ENCODE measurements around the gene FAM9A.
A peak's percentile ranks its signal among the peaks of the same experiment; 100 is the strongest.

Gene FAM9A

GRCh38 chrX:8846266-8846665 lies 45.1 kb upstream of the FAM9A start:
- H3K27ac ChIP-seq, result no peak overlapping the region
- TF ChIP-seq, protein P1, sequence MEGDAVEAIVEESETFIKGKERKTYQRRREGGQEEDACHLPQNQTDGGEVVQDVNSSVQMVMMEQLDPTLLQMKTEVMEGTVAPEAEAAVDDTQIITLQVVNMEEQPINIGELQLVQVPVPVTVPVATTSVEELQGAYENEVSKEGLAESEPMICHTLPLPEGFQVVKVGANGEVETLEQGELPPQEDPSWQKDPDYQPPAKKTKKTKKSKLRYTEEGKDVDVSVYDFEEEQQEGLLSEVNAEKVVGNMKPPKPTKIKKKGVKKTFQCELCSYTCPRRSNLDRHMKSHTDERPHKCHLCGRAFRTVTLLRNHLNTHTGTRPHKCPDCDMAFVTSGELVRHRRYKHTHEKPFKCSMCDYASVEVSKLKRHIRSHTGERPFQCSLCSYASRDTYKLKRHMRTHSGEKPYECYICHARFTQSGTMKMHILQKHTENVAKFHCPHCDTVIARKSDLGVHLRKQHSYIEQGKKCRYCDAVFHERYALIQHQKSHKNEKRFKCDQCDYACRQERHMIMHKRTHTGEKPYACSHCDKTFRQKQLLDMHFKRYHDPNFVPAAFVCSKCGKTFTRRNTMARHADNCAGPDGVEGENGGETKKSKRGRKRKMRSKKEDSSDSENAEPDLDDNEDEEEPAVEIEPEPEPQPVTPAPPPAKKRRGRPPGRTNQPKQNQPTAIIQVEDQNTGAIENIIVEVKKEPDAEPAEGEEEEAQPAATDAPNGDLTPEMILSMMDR (conservative IDR thresholded peaks at IDR 0.05), result no peak
- no peak for TF ChIP-seq ZFX (IDR thresholded peaks at IDR 0.05)

GRCh38 chrX:8845469-8845868 lies 44.3 kb upstream of the FAM9A start:
- peak overlapping the region; percentile 79 for H3K27ac ChIP-seq
- TF ChIP-seq ZFX (IDR thresholded peaks at IDR 0.05), result no peak
- TF ChIP-seq, protein P1 (conservative IDR thresholded peaks at IDR 0.05), result no peak

DNA sequence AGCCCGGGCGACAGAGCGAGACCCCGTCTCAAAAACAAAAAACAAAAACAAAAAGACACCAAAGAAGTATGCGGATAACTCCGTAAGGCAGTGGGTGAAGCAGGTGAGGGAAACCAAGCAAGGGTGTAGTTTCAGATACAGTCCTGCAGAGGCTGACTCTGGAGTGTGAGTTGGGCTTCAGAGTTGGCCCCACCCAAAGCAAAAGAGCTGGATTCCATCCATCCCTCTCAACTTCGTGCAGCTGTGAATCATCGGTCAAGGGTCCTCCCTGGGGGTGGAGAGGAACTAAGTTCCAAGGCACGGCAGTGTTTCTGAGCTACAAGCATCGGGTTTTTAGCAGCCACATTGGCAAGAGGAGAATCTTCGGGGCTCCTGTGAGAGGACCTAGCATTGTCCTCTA lies 43.9 kb upstream of the FAM9A start:
- no peak for TF ChIP-seq ZFX (IDR thresholded peaks at IDR 0.05)
- TF ChIP-seq, protein P1 (conservative IDR thresholded peaks at IDR 0.05), result no peak
- peak overlapping the region; percentile 79 for H3K27ac ChIP-seq

- H3K27ac ChIP-seq, result peak overlapping the region; percentile 79
- TF ChIP-seq, protein P1 (conservative IDR thresholded peaks at IDR 0.05), result no peak
- TF ChIP-seq ZFX (IDR thresholded peaks at IDR 0.05), result no peak
Observed at GRCh38 chrX:8844157-8844556, 43.0 kb upstream of the FAM9A start.

DNA sequence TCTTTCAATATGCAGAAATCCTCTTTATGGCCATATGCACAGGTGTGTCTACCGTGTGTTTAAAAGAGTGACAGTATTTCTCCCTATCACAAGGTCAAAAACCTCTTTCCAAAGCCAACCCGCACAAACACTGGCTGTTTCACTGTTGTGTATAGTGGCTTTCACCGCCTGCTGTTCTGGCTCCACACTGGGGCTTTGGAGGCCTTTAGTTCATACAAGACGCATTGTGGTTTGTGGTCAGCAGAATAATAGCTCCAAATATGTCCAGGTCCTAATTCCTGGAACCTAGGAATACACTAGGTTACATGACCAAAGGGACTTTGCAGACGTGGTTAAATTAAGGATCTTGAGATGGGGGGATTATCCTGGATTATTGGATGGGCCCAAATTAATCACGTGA lies 40.7 kb upstream of the FAM9A start:
- no peak overlapping the region for H3K27ac ChIP-seq
- TF ChIP-seq, protein P1 (conservative IDR thresholded peaks at IDR 0.05), result no peak
- no peak for TF ChIP-seq ZFX (IDR thresholded peaks at IDR 0.05)

- TF ChIP-seq, protein P1 (conservative IDR thresholded peaks at IDR 0.05), result no peak
- TF ChIP-seq ZFX (IDR thresholded peaks at IDR 0.05), result no peak
- no peak overlapping the region for H3K27ac ChIP-seq
Observed at GRCh38 chrX:8834392-8834791, 33.2 kb upstream of the FAM9A start.

DNA sequence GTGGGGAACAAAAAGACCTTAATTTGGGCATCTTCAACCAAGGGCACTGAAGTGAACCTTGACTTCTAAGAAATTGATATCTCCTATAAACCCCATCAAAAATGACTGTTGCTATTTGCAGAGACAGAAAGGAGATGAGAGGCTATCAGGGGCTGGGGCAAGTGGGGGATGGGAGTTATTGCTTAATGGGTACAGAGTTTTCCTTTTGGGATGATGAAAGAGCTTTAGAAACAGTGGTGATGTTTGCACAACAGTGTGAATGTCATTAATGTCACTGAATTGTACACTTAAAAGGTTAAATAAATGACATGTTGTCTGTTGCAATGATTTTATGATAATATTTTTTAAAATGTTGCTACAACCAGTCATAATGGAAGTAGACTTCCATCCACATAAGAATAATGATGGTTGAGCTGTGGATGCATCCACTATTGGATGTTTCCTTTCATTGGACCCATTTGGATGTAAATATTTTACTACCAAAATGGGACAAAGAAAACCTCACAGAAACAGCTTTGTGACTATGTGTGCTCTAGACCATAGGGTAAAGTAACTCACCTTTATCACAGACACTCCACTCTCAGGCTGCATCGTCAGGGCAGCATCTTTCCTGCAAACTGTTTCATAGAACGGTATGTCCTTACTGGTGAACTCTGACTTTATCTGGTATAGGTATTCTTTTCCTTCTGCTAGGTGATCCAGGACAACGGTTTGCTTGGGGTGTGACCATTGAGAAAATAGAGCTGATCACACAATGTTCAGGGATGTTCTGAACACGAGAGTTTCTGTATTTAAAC lies 31.6 kb upstream of the FAM9A start:
- TF ChIP-seq, protein P1 (conservative IDR thresholded peaks at IDR 0.05), result no peak
- no peak for TF ChIP-seq ZFX (IDR thresholded peaks at IDR 0.05)
- H3K27ac ChIP-seq, result no peak overlapping the region
